GM23338 (cell line): ENCODE measurements around the gene TLE2. TPM values are rescaled to one million over a fixed set of nuclear protein-coding genes. Genes with fewer than 3 reads are reported as not detected.

ENCODE experiments used
- ATAC-seq: fragments of 200-7000 bp; cut with Tn5 transposase; 3 replicates; pipeline ENCODE4 v1.9.1; 2020
- DNase-seq: peaks from one replicate; pipeline ENCODE4 v3.0.0-alpha.2; 2015; ENCODE audit warnings: low spot score
- H2AFZ ChIP-seq: fragments of 200-600 bp; sonication (generic); 2 replicates; pipeline ENCODE4 v1.8.0; 2016; ENCODE audit warnings: antibody characterized with exemption, mild to moderate bottlenecking, moderate library complexity
- H3F3A ChIP-seq: fragments of 200-600 bp; sonication (generic); replicated peaks from 2 replicates; pipeline ENCODE4 v1.8.0; 2017; ENCODE audit warnings: antibody characterized with exemption, mixed run types, low read depth
- H3K27ac ChIP-seq: fragments of 200-600 bp; sonication (generic); 2 replicates; pipeline ENCODE4 v1.6.1; 2016; ENCODE audit warnings: low read depth
- H3K27me3 ChIP-seq: fragments of 200-600 bp; sonication (generic); 2 replicates; pipeline ENCODE4 v1.8.0; 2016; ENCODE audit warnings: mild to moderate bottlenecking, mixed run types, moderate library complexity; ENCODE audit not compliant: insufficient read depth
- H3K36me3 ChIP-seq: fragments of 200-600 bp; sonication (generic); 2 replicates; pipeline ENCODE4 v1.8.0; 2016; ENCODE audit warnings: mild to moderate bottlenecking; ENCODE audit not compliant: insufficient read depth
- H3K4me1 ChIP-seq: fragments of 200-600 bp; sonication (generic); 2 replicates; pipeline ENCODE4 v1.8.0; 2016; ENCODE audit warnings: mild to moderate bottlenecking, moderate library complexity; ENCODE audit not compliant: insufficient read depth
- H3K4me2 ChIP-seq: fragments of 200-600 bp; sonication (generic); 2 replicates; pipeline ENCODE4 v1.7.1; 2017; ENCODE audit warnings: mixed run types
- H3K4me3 ChIP-seq: fragments of 200-600 bp; sonication (generic); 2 replicates; pipeline ENCODE4 v1.6.1; 2016; ENCODE audit warnings: mixed run types
- H3K79me2 ChIP-seq: fragments of 200-600 bp; sonication (generic); replicated peaks from 2 replicates; pipeline ENCODE4 v1.8.0; 2017; ENCODE audit warnings: mild to moderate bottlenecking; ENCODE audit not compliant: insufficient read depth
- H3K9me2 ChIP-seq: fragments of 200-600 bp; sonication (generic); 2 replicates; pipeline ENCODE4 v1.8.0; 2017; ENCODE audit not compliant: insufficient read depth
- H4K20me1 ChIP-seq: fragments of 200-600 bp; sonication (generic); replicated peaks from 2 replicates; pipeline ENCODE4 v1.8.0; 2017; ENCODE audit warnings: mild to moderate bottlenecking; ENCODE audit not compliant: insufficient read depth
- H3K27ac Mint-ChIP-seq: 2 replicates; pipeline ENCODE4 v1.8.0; 2020; ENCODE audit warnings: inconsistent platforms, mild to moderate bottlenecking, moderate library complexity, mixed read lengths
- H3K27me3 Mint-ChIP-seq: 3 replicates; pipeline ENCODE4 v1.8.0; 2022; ENCODE audit warnings: low read depth, mild to moderate bottlenecking, moderate library complexity, mixed read lengths, inconsistent platforms; ENCODE audit not compliant: insufficient read depth, poor library complexity
- H3K36me3 Mint-ChIP-seq: 3 replicates; pipeline ENCODE4 v1.8.0; 2021; ENCODE audit warnings: low read depth, mild to moderate bottlenecking, inconsistent platforms, moderate library complexity, mixed read lengths
- H3K4me1 Mint-ChIP-seq: 3 replicates; pipeline ENCODE4 v1.8.0; 2020; ENCODE audit warnings: mild to moderate bottlenecking, inconsistent platforms, mixed read lengths
- H3K4me3 Mint-ChIP-seq: 3 replicates; pipeline ENCODE4 v1.8.0; 2021; ENCODE audit warnings: moderate library complexity, mild to moderate bottlenecking, inconsistent platforms, mixed read lengths
- H3K9me3 Mint-ChIP-seq: 3 replicates; pipeline ENCODE4 v1.8.0; 2020; ENCODE audit warnings: moderate library complexity, mild to moderate bottlenecking, inconsistent platforms, mixed read lengths
- POLR2AphosphoS5 ChIP-seq: IDR thresholded peaks from 2 replicates; pipeline ENCODE4 v1.6.1; 2016; ENCODE audit warnings: antibody characterized with exemption, low read depth
- REST ChIP-seq: IDR thresholded peaks from one replicate; pipeline ENCODE4 v1.6.1; 2018; ENCODE audit warnings: antibody characterized with exemption; ENCODE audit not compliant: unreplicated experiment
- ZNF114 ChIP-seq: fragments of 250-450 bp; sonication (Bioruptor Pico); IDR thresholded peaks from 2 replicates; pipeline ENCODE4 v1.5.0; 2020; ENCODE audit warnings: mild to moderate bottlenecking, moderate library complexity
- ZNF462 ChIP-seq: fragments of 250-450 bp; sonication (Bioruptor Pico); IDR thresholded peaks from 2 replicates; pipeline ENCODE4 v1.5.0; 2020; ENCODE audit warnings: mild to moderate bottlenecking, moderate library complexity
- polyA plus RNA-seq: library from polyadenylated mRNA; unstranded; fragments of >200 nt; fragmentation: Nextera tagmentation; extraction: Ambion mirVana; gene quantifications from 2 replicates; pipeline ENCODE4 v1.2.1, GENCODE V29; 2016
- total RNA-seq: library from RNA; depleted of rRNA; stranded (reverse); fragments of >200 nt; shearing (Covaris generic); gene quantifications from 2 replicates; pipeline ENCODE4 v1.2.3, GENCODE V29; 2014

TLE2 gene
- total and polyA plus RNA-seq, 2 experiments from 2014 or later, result 5.2 to 22.8 TPM

GRCh38 chr19:3068071-3068470 is 39.0 kb upstream of the TLE2 start (continued):
- no peak for TF ChIP-seq ZNF462 (CRISPR knock-in tag)

DNA sequence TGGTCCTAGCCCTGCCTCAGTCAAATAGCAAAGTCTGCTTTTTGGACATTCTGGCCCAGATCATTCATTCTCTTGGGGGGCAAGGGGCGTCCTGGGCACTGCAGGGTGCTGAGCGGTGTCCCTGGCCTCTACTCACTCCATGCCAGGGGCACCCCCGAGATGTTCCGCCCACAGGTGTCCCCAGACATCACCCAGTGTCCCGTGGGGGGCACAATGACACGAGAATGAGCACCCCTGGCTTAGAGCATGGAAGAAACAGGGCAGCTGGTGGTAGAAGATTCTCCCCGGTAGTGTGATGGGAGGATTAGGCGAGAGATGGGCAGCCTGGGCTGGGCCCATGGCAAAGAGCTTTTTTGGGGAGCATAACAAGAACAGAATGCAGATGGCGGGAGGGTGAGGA is 38.5 kb upstream of the TLE2 start:
- no peak overlapping the region for H3K4me2 ChIP-seq
- no peaks in the 10 kb centered on the region for H3K79me2 ChIP-seq
- no peaks in the 10 kb centered on the region for H3K27me3 ChIP-seq
- no peak overlapping the region for H3K27ac Mint-ChIP-seq
- DNase-seq (no peak), ATAC-seq (no peak)
- no peaks in the 10 kb centered on the region for H3K36me3 ChIP-seq
- no peak overlapping the region for H3K4me3 Mint-ChIP-seq
- H3K27me3 Mint-ChIP-seq, result peaks cover 21% of the 10 kb centered on the region
- no peaks in the 10 kb centered on the region for H4K20me1 ChIP-seq
- no peak overlapping the region for H3K4me3 ChIP-seq
- H3F3A ChIP-seq, result 0 out of 2 replicates have a peak, but pooled peaks cover 3% of the 10 kb centered on the region
- TF ChIP-seq ZNF114 (CRISPR knock-in tag), result no peak
- TF ChIP-seq POLR2AphosphoS5, result no peak
- no peak for TF ChIP-seq REST
- no peaks in the 10 kb centered on the region for H3K9me3 Mint-ChIP-seq
- H3K4me1 ChIP-seq, result peaks cover 8% of the 10 kb centered on the region; the same call in 1 of the 2 replicates
- H2AFZ ChIP-seq, result peak overlapping the region; percentile 80; the same call in 1 of the 2 replicates
- H3K27ac ChIP-seq, result no peak overlapping the region
- no peaks in the 10 kb centered on the region for H3K36me3 Mint-ChIP-seq
- no peaks in the 10 kb centered on the region for H3K9me2 ChIP-seq
- peaks cover 7% of the 10 kb centered on the region; the same call in 2 of the 3 replicates for H3K4me1 Mint-ChIP-seq
